ENCODE results near the gene MPI.

DNA sequence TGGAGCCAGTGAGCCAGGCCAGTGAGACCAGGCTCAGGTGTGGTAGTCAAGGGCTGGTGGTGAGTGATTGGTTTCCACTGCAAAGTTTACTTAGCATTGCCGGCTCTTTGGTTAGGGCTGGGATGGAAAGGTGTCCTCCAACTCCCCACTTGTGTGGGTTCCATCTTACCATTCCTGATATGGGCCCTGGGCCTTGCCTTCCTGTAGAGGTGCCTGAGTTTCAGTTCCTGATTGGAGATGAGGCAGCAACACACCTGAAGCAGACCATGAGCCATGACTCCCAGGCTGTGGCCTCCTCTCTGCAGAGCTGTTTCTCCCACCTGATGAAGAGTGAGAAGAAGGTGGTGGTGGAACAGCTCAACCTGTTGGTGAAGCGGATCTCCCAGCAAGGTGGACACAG lies 3.1 kb downstream of the MPI start:
- TF ChIP-seq USF2 (IDR thresholded peaks at IDR 0.05; ENCODE audit: borderline replicate concordance, low read depth, low read length) (no peak), POLR2AphosphoS5 (IDR thresholded peaks at IDR 0.05; ENCODE audit: low read depth, low read length) (no peak), GATA2 (CRISPR knock-in tag; IDR thresholded peaks at IDR 0.05) (no peak), NFIC (IDR thresholded peaks at IDR 0.05; ENCODE audit: borderline replicate concordance) (no peak), EP300 (IDR thresholded peaks at IDR 0.05; ENCODE audit: borderline replicate concordance in 1 of 2, low read depth in 1 of 2, low read length in 1 of 2) (no peak), TCF12 (IDR thresholded peaks at IDR 0.05) (no peak), GABPA (IDR thresholded peaks at IDR 0.05; ENCODE audit: low read depth) (no peak)
- TF ChIP-seq, protein P1, sequence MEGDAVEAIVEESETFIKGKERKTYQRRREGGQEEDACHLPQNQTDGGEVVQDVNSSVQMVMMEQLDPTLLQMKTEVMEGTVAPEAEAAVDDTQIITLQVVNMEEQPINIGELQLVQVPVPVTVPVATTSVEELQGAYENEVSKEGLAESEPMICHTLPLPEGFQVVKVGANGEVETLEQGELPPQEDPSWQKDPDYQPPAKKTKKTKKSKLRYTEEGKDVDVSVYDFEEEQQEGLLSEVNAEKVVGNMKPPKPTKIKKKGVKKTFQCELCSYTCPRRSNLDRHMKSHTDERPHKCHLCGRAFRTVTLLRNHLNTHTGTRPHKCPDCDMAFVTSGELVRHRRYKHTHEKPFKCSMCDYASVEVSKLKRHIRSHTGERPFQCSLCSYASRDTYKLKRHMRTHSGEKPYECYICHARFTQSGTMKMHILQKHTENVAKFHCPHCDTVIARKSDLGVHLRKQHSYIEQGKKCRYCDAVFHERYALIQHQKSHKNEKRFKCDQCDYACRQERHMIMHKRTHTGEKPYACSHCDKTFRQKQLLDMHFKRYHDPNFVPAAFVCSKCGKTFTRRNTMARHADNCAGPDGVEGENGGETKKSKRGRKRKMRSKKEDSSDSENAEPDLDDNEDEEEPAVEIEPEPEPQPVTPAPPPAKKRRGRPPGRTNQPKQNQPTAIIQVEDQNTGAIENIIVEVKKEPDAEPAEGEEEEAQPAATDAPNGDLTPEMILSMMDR (IDR thresholded peaks at IDR 0.05): no peak

All from SK-N-SH (cell line).